VCaP (cell line): ENCODE measurements around the gene DTD1.

Source experiments
- H3K27ac ChIP-seq: fragments of 450-650 bp; 2 replicates; pipeline ENCODE4 v1.5.1; 2017
- TF ChIP-seq, protein P1 (sequence below): fragments of 450-650 bp; conservative IDR thresholded peaks from 2 replicates; pipeline ENCODE4 v1.5.1; 2017; ENCODE audit warnings: mild to moderate bottlenecking, moderate library complexity

The DTD1 gene

DNA sequence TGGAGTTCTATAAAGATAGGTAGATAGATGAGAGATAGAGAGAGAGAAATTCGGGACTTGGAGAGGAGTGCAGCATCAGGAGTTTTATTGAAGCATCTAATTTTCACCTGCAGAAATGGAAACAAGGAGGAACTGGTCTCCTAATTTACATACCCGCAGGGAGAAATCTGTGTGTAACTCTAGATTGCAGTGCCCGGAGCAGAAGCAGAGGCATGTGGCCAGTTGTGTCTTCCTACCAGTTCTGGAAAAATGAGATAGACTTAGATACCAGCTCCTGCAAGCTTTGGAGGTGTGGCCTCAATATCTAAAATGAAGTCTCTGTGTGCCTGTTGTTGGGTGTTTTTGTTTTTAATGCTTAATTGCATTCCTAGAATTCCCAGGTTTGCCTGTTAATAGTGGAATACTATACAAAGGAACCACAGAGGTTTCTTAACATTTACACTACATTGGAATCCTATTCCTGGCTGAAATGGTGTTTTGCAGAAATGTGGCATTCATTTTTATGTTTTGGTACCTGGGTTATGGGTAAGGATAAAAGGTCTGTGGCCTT lies 57.4 kb downstream of the DTD1 start:
- no peak overlapping the region for H3K27ac ChIP-seq
- TF ChIP-seq, protein P1, sequence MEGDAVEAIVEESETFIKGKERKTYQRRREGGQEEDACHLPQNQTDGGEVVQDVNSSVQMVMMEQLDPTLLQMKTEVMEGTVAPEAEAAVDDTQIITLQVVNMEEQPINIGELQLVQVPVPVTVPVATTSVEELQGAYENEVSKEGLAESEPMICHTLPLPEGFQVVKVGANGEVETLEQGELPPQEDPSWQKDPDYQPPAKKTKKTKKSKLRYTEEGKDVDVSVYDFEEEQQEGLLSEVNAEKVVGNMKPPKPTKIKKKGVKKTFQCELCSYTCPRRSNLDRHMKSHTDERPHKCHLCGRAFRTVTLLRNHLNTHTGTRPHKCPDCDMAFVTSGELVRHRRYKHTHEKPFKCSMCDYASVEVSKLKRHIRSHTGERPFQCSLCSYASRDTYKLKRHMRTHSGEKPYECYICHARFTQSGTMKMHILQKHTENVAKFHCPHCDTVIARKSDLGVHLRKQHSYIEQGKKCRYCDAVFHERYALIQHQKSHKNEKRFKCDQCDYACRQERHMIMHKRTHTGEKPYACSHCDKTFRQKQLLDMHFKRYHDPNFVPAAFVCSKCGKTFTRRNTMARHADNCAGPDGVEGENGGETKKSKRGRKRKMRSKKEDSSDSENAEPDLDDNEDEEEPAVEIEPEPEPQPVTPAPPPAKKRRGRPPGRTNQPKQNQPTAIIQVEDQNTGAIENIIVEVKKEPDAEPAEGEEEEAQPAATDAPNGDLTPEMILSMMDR = no peak

DNA sequence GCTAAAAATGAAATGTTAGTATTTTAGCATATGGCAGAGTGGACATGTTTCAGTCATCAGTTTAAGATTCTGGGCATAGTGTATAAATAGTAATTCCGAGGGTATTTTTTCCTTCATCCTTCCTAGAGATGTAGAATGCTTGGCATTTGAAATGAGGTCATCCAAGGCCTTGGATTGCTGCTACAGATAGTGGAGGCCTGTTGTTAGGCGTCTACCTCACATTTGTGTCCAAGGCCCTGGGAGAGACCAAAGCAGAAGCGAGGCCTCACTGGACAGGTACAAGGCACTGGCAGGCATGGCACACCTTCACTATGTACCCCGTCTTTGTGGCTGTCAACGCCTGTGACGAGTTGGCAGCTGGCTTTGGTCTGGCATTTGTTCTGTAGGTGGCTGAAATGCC lies 58.0 kb downstream of the DTD1 start:
- TF ChIP-seq, protein P1 = no peak
- H3K27ac ChIP-seq = no peak overlapping the region

DNA sequence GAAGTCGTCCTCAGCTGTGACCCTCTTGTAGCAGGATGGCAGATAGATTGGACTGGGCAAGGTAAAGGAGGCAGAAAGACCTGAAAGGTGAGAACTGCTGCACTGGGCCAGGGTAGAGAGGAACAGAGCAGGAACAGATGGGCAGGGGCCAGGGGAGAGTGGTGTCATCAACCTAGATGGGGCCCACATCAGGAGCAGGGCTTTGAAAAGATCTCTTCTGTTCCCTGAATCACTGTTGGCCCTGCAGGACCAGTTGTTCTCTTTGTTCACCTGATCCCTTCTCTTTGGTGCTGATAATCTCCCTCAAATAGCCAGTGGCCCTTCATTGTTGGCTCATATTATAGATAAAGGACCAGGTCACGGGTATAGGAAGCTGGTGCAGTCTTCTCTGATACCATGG lies 59.9 kb downstream of the DTD1 start:
- H3K27ac ChIP-seq = no peak overlapping the region
- TF ChIP-seq, protein P1 = no peak

DNA sequence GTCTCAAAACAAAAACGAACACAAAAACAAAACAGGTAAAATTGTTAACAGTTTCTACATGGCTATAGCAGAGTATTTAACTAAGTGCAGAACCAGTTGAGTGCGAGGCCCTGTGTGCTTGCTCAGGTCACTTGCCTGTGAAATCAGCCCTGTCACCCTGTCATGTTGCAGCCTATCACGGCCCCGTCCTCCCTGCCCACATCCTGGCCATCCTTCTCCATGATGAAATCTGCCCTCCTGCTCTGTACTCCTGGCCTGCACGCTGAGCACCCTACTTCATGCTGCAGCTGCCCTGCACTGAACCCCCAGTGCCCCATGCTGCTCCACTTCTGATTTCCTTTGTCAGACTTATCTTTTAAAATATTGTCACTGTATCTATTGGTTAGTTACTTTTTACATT lies 62.4 kb downstream of the DTD1 start:
- TF ChIP-seq, protein P1 = no peak
- H3K27ac ChIP-seq = no peak overlapping the region

DNA sequence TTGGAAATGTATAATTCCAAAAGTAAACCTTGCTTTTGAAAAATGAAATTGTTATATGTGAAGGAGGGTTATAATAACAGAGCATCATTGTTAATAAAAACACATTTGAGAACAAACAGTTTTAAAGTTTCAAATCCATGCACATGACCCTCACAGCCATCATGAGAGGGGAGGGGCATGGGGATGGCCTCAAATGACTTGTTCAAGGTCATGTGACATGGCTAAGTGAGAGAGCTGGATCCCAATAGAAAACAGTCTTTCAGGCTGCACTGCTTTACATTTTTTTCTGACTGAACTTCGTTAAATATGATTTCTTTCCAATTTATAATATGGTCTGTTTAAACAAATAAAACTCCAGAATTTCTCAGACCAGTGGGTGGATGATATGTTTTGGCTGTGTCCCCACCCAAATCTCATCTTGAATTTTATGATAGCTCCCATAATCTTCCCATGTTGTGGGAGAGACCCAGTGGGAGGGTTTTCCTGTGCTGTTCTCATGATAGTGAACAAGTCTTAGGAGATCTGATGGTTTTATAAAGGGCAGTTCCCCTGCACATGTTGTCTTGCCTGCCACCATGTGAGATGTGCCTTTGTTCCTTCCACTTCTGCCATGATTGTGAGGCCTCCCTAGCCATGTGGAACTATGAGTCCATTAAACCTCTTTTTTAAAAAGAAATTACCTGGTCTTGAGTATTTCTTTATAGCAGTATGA lies 66.0 kb downstream of the DTD1 start:
- no peak overlapping the region for H3K27ac ChIP-seq
- TF ChIP-seq, protein P1 = no peak

DNA sequence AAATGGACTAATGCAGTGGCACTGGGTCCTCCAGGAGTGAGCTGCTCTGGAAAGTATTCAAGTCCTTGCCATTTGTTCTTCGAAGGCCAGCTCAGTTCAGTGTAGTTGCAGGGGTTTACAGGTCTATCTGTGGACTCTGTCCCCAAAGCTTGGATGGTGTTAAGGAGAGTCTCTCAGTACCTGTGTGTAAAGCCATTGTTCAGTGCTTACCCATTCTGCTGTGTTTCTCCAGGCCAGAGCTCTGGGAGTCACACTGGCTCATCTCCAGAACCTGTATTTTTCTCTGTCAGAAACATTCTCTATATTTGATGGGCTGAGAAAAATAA lies 66.6 kb downstream of the DTD1 start:
- H3K27ac ChIP-seq = no peak overlapping the region
- TF ChIP-seq, protein P1 = no peak

DNA sequence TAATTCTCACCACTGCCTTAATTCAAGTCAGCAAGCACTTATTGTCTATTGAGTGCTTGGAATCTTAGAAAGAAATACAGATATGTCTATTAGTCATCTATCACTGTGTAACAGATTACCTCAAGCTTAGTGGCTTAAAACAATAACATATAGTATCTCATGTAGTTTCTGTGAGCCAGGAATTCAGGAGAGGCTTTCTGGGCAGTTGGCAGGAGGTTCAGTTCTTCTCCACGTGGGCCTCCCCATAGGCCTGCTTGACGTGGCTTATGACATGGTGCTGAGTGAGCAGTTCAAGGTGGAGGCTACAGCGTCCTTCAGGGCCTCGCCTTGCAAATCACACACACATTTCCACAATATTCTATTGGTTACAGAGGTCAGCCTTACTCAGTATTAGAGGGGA lies 69.7 kb downstream of the DTD1 start:
- H3K27ac ChIP-seq = no peak overlapping the region
- TF ChIP-seq, protein P1 = no peak
